DND-41 (cell line): ENCODE measurements around the gene NEDD4L.

ENCODE experiments used
- EZH2 ChIP-seq: IDR thresholded peaks from 3 replicates; pipeline ENCODE4 v1.6.1; 2012; ENCODE audit warnings: borderline replicate concordance, low read depth, mild to moderate bottlenecking, moderate library complexity, low read length, inconsistent platforms; ENCODE audit not compliant: severe bottlenecking
- TF ChIP-seq, protein P1 (sequence below): IDR thresholded peaks from 2 replicates; pipeline ENCODE4 v1.5.1; 2012; ENCODE audit warnings: borderline replicate concordance, low read length, moderate library complexity, mild to moderate bottlenecking; ENCODE audit not compliant: poor library complexity, severe bottlenecking; ENCODE audit errors: extremely low read depth

DNA sequence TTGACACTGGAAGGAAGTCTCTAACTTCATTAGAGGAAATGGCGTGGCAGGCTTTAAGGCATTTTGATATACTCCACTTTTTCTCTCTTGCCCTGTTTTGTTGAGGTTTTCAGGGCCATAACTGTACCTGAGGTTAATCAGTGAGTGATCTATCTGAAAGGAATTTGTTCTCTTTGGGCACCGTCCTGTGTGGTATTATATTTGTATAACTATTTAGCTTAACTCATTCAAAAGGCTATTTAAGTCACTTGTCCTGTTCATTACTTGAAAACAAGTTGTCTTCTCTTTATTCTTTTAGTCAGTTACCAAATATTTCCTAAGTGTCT is 180.4 kb downstream of the NEDD4L start:
- TF ChIP-seq, protein P1, sequence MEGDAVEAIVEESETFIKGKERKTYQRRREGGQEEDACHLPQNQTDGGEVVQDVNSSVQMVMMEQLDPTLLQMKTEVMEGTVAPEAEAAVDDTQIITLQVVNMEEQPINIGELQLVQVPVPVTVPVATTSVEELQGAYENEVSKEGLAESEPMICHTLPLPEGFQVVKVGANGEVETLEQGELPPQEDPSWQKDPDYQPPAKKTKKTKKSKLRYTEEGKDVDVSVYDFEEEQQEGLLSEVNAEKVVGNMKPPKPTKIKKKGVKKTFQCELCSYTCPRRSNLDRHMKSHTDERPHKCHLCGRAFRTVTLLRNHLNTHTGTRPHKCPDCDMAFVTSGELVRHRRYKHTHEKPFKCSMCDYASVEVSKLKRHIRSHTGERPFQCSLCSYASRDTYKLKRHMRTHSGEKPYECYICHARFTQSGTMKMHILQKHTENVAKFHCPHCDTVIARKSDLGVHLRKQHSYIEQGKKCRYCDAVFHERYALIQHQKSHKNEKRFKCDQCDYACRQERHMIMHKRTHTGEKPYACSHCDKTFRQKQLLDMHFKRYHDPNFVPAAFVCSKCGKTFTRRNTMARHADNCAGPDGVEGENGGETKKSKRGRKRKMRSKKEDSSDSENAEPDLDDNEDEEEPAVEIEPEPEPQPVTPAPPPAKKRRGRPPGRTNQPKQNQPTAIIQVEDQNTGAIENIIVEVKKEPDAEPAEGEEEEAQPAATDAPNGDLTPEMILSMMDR: no peak
- no peak for TF ChIP-seq EZH2
